Adipocyte (in vitro differentiated cells): ENCODE results near the gene BRF1.

Experiments used
- DNase-seq: peaks from one replicate; pipeline ENCODE4 v3.0.0-alpha.2; 2015; ENCODE audit warnings: low read depth
- H3K27me3 ChIP-seq: replicated peaks from 2 replicates; pipeline ENCODE4 v1.7.0; 2013; ENCODE audit warnings: mild to moderate bottlenecking, low read length, moderate library complexity; ENCODE audit not compliant: control insufficient read depth, insufficient read depth
- H3K36me3 ChIP-seq: 2 replicates; pipeline ENCODE4 v1.7.0; 2013; ENCODE audit warnings: low read length, mild to moderate bottlenecking, moderate library complexity; ENCODE audit not compliant: control insufficient read depth, insufficient read depth, severe bottlenecking
- H3K4me1 ChIP-seq: 2 replicates; pipeline ENCODE4 v1.7.0; 2013; ENCODE audit warnings: mild to moderate bottlenecking, low read length, moderate library complexity; ENCODE audit not compliant: control insufficient read depth, insufficient read depth
- H3K4me3 ChIP-seq: 2 replicates; pipeline ENCODE4 v1.7.0; 2013; ENCODE audit warnings: mild to moderate bottlenecking, low read length, moderate library complexity
- H3K9ac ChIP-seq: 2 replicates; pipeline ENCODE4 v1.7.0; 2013; ENCODE audit warnings: mild to moderate bottlenecking, low read length, moderate library complexity
- H3K9me3 ChIP-seq: 2 replicates; pipeline ENCODE4 v1.7.0; 2013; ENCODE audit warnings: mild to moderate bottlenecking, low read length, moderate library complexity; ENCODE audit not compliant: control insufficient read depth

Gene BRF1

DNA sequence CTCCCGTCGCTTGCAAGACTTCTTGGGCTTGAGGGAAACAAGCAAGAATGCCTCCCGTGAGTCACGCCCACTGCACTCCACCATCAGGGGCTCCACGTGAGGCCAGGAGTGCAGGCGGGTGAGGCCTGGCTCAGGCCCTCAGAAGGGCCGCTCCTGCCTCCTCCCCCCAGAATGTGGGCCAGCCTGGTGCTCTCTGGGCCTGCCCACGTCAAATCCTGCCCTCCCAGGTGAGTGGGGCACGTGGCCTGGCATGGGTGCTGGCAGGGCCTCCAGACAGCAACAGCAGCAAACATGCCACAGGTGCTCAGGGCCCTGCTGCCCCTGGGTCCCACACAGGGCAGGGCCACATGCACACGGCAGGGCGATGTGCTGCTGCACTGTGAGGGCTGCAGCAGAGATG, 83.0 kb downstream of the BRF1 start:
- Histone ChIP-seq H3K36me3 (peaks cover 36% of the 10 kb centered on the region), H3K9me3 (no peaks in the 10 kb centered on the region), H3K4me3 (no peak overlapping the region), H3K9ac (no peak overlapping the region), H3K27me3 (no peaks in the 10 kb centered on the region), H3K4me1 (peaks cover 7% of the 10 kb centered on the region)
- DNase-seq: no peak

DNA sequence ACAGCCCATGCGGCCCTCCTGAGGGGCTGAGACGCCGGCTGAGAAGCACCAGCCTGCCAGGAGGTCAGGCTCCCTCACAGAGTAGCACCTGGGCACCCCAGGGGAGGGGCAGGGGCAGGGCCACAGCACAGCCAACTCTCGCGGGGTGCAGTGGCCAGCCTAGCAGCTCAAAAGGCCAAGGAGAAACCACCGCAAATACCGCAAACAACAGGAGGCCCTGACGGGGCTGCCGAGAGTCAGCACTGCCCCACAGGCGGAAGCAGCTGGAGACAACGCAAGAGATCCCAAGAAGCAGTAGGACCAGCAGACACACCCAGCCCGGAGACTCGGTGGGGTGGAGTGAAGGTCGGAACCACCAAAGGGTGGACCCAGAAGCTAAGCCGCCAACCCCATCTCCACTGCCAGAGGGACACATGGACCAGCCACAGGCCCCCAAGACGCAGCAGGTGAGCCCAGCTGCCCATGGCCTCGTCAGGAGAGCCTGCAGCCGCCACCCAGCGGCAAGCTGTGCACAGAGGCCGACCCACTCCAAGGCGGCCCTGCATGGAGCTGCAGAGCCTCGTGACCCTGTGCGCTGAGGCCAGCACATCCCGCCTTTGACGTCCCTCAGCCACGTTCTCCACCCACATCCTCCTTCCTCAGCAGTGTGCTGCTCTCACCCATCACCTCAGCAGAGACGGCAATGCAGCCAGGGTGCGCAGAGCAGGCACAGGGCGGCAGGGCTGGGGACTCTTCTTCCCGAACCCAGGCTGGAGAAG, 84.1 kb downstream of the BRF1 start:
- Histone ChIP-seq H3K27me3 (no peaks in the 10 kb centered on the region), H3K4me1 (peaks cover 7% of the 10 kb centered on the region), H3K9ac (no peak overlapping the region), H3K9me3 (no peaks in the 10 kb centered on the region), H3K36me3 (peaks cover 32% of the 10 kb centered on the region), H3K4me3 (no peak overlapping the region)
- no peak for DNase-seq

DNA sequence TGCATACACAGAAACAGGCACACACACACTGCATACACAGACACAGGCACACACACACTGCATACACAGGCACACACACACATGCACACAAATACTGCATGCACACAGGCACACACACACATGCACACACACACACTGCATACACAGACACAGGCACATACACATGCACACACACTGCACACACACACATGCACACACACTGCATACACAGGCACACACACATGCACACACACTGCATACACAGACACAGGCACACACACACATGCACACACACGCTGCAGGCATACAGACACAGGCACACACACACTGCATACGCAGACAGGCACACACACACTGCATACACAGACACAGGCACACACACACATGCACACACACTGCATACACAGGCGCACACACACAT, 85.2 kb downstream of the BRF1 start:
- H3K4me3 ChIP-seq: no peak overlapping the region
- H3K27me3 ChIP-seq: no peaks in the 10 kb centered on the region
- H3K36me3 ChIP-seq: peaks cover 25% of the 10 kb centered on the region
- H3K9me3 ChIP-seq: no peaks in the 10 kb centered on the region
- peaks cover 7% of the 10 kb centered on the region for H3K4me1 ChIP-seq
- H3K9ac ChIP-seq: no peak overlapping the region
- DNase-seq: no peak

DNA sequence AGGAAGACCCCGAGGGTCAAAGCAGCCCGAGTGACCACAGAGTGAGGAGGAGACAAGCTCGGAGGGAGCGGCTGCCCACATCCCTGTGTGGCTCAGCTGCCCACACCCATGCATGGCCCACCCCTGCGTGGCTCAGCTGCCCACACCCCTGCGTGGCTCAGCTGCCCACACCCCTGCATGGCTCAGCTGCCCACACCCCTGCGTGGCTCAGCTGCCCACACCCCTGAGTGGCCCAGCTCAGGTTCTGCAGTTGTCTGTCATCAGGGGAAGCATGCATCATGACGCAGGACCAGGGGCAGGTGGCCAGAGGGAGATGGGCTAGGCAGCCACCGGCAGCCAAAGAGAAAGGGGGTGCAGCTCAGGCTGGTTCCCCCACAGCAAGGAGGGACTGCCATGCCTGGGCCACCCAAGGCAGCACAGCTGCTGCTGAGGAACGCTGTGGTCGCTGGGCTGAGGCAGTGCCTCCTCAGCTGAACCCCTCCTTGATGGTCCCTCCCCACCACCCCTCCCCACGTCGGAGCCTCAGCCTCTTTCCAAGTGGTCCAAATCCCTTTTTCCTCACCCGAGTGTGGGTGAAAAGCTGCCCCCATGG, 86.4 kb downstream of the BRF1 start:
- peaks cover 29% of the 10 kb centered on the region for H3K36me3 ChIP-seq
- no peaks in the 10 kb centered on the region for H3K9me3 ChIP-seq
- peaks cover 7% of the 10 kb centered on the region for H3K4me1 ChIP-seq
- H3K27me3 ChIP-seq: no peaks in the 10 kb centered on the region
- DNase-seq: no peak
- no peak overlapping the region for H3K9ac ChIP-seq
- no peak overlapping the region for H3K4me3 ChIP-seq

DNA sequence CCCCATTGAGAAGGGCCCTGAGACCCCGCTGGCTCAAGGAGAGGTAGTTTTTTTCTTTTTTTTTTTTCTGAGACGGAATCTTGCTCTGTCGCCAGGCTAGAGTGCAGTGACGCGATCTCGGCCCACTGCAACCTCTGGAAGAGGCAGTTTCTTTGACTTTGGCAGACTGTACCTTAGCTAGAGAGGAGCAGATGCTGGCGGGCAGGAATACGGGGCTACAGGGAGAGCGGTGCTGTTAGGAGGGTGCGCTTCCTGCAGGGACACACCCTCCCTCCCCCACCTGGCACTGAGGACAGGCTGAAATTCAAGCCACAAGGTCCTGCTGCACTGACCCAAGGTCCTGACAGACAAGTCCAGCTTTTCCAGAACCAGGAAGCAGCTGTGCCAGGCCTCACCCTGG, 87.4 kb downstream of the BRF1 start:
- H3K4me1 ChIP-seq: peaks cover 7% of the 10 kb centered on the region
- H3K9me3 ChIP-seq: no peaks in the 10 kb centered on the region
- H3K27me3 ChIP-seq: no peaks in the 10 kb centered on the region
- H3K36me3 ChIP-seq: peaks cover 24% of the 10 kb centered on the region
- H3K4me3 ChIP-seq: no peak overlapping the region
- H3K9ac ChIP-seq: no peak overlapping the region
- DNase-seq: no peak

DNA sequence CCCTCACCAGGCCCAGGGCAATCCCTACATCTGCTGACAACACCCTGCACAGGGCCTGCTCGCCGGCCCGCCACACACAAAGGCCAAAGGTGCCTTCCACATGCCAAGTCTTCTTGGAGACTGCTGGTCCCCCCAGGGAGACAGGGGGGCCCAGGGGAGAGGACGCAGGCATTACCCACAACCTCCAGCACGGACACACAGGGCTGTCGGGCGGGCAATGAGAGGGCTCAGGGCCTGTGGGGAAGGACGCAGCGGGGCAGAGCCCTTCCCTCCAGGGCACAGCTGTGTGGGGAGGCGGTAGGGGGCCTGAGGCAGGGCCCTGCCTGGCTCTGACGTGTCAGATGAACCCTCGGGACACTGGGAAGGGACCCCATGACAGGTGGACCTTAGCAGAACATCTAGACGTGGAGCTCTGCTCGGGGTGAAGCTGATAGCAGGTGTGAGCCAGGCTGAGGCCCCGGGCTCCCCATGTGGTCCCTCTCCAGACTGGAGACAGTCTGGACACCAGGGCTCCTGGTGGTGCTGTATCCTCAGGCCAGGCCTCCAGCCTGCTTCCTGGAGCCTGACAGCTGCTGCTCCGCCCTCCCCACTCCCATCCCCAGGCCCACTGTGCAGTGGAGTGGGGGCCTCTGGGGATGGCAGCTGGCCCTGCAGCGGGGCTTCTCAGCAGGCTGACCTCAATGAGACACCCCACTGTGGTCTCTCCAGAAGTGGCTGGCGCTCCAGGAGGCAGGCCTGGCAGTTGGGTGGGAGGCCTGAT, 88.1 kb downstream of the BRF1 start:
- no peak for DNase-seq
- Histone ChIP-seq H3K4me1 (peaks cover 7% of the 10 kb centered on the region), H3K27me3 (no peaks in the 10 kb centered on the region), H3K9ac (no peak overlapping the region), H3K9me3 (no peaks in the 10 kb centered on the region), H3K4me3 (no peak overlapping the region), H3K36me3 (peaks cover 20% of the 10 kb centered on the region)

DNA sequence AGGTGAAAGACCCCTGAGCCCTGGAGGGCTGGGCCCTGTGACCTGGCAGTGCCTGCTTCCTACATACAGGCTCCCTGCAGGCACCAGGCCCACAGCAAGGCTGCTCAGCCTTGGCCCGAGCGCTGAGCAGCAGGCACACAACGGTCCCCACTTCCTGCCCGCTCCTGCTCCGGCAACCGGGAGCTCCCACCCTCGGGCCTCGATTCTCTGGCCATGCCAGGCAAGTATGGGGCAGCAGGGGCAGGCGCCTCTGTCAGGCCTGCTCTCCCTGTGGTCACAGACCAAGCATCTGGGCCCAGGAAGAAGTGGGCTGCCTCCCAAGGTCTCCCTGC, 89.1 kb downstream of the BRF1 start:
- Histone ChIP-seq H3K9me3 (no peaks in the 10 kb centered on the region), H3K4me1 (peaks cover 14% of the 10 kb centered on the region), H3K27me3 (no peaks in the 10 kb centered on the region), H3K36me3 (peaks cover 12% of the 10 kb centered on the region), H3K4me3 (no peak overlapping the region), H3K9ac (no peak overlapping the region)
- DNase-seq: no peak

DNA sequence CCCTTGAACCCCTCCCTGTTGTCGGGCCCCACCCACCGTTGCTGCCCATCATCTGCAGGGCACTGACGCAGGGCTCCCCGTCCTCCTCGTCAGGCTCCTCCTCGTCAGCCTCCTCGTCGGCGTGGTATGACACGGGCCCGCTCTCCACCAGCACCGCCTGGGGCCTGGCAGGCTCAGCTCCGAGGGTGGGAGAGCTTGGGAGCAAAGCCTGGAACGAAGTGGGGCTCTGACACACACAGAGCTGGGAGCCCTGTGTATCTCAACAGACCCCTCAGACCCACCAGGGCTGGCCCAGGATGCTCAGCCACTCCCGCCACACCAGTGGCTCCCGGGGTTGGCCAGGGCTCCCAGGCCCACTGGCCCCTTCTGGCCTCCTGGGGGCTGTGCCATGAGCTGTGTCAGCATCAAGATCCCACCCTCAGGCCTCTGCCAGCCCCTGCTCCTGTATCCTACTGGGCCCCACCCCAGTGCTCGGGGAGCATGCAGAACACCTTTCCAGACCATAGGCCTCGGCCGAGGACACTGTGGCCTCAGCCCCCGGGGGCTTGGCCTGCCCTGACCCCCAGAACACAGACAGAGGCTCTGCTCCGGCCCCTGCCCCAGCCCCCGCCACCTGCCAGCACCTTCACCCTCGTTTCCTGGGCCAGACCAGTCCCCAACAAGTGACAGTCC, 89.6 kb downstream of the BRF1 start:
- Histone ChIP-seq H3K9me3 (no peaks in the 10 kb centered on the region), H3K27me3 (no peaks in the 10 kb centered on the region), H3K4me1 (peaks cover 10% of the 10 kb centered on the region), H3K36me3 (peaks cover 11% of the 10 kb centered on the region), H3K9ac (no peak overlapping the region), H3K4me3 (no peak overlapping the region)
- no peak for DNase-seq

DNA sequence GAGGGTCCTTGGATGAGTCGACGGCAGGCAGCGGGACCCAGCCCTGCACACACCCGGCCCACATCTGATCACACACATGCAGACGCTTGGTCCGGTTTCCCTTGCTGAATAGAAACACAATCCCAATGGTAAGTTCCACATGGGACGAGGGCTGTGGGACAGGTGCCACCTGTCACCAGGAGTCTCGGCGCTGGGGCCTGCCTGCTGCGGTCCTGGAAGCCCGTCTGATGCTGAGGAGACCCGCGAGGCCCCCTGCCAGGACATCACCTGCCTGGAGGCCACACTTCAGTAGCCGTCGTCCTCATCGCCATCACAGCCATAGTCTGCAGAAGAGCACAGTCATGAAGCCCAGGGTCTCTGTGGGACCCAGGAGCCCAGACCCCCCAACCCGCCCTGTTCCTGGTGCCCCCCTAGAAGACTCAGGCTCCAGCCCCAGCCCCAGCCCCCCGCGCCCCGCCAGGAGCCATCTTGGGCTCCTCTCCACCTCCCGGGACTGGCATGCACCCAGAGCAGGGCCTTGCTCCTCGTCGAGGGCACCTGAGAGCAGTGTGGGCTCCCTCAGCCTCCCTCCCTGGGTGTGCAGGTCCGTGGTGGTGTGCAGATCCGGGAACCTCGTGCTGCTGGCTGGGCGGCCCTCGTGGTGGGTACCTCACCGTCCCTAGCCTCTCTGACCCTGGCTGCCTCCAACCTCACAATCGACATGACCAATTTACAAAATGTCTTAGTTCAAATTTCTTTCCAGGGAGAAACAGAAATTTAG, 90.4 kb downstream of the BRF1 start:
- Histone ChIP-seq H3K27me3 (no peaks in the 10 kb centered on the region), H3K9me3 (no peaks in the 10 kb centered on the region), H3K4me3 (no peak overlapping the region), H3K4me1 (peaks cover 15% of the 10 kb centered on the region), H3K36me3 (peaks cover 11% of the 10 kb centered on the region), H3K9ac (no peak overlapping the region)
- no peak for DNase-seq

DNA sequence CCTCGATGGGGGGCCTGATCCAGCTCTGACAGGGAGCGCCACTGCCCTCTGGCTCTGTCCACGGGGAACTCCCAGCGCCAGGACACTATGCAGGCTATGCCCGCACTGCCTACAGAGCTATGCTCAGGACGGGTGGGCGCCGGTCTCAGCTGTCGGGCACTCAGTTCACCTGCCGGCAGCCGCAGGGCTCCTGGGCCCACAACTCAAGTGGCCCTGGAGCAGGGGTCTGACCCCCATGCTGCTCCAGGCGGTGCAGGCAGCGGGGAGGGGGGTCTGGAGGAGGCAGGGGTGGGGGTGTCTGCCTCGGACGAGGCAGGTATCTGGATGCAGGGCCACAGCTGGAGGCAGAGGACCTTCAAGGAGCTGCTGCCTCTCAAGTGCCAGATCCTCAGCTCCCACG, 91.2 kb downstream of the BRF1 start:
- DNase-seq: no peak
- H3K27me3 ChIP-seq: no peaks in the 10 kb centered on the region
- H3K4me3 ChIP-seq: no peak overlapping the region
- no peak overlapping the region for H3K9ac ChIP-seq
- H3K9me3 ChIP-seq: no peaks in the 10 kb centered on the region
- H3K4me1 ChIP-seq: peaks cover 23% of the 10 kb centered on the region
- H3K36me3 ChIP-seq: peaks cover 11% of the 10 kb centered on the region

DNA sequence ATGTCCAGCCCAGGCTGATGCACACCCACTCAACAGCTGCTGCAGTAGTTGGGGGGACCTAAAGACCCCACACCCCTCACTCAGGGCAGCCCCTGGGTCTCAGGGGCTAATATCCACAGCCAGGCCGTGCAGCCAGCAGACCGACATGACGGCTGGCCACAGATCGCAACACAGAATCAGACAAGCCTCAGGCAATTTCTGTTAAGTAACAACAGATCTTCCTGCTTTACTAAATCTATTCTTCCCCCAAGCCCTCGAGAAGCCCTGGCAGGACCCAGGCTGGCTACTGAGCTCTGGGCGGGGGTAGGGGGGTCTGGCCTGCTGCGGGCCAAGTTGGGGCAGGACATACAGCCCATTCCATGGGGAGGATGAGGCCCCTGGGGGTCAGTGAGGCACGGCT, 91.7 kb downstream of the BRF1 start:
- Histone ChIP-seq H3K27me3 (no peaks in the 10 kb centered on the region), H3K9ac (no peak overlapping the region), H3K4me3 (no peak overlapping the region), H3K36me3 (peaks cover 11% of the 10 kb centered on the region), H3K9me3 (no peaks in the 10 kb centered on the region), H3K4me1 (peaks cover 28% of the 10 kb centered on the region)
- no peak for DNase-seq
